Sigmoid colon (tissue), 3 donors: ENCODE results near the gene POLR3E.

Experiments used
- CTCF ChIP-seq, 4 experiments: fragments of 450-650 bp in 3 of 4; fragments of 200-600 bp in 1 of 4; IDR thresholded peaks; one replicate each; pipeline ENCODE4 v1.5.1; 2016 to 2019; ENCODE audit warnings: antibody characterized with exemption in 4 of 4, mild to moderate bottlenecking in 3 of 4, moderate library complexity in 2 of 4
- POLR2A ChIP-seq, 2 donors: fragments of 450-650 bp; IDR thresholded peaks; one replicate each; pipeline ENCODE4 v1.6.1; 2016; ENCODE audit warnings: antibody characterized with exemption in 2 of 2, mild to moderate bottlenecking in 2 of 2, moderate library complexity in 2 of 2

- no peak for TF ChIP-seq CTCF (IDR thresholded peaks at IDR 0.05)
- no peak for TF ChIP-seq POLR2A (IDR thresholded peaks at IDR 0.05)
These were observed 55.5 kb downstream of the POLR3E start for GRCh38 chr16:22352723-22353122.
